Esophagus muscularis mucosa (tissue), 3 donors: ENCODE results near the gene BEST2.

Experiments used
- CTCF ChIP-seq, 3 experiments: fragments of 200-600 bp in 2 of 3; fragments of 450-650 bp in 1 of 3; sonication (generic) in 2 of 3; IDR thresholded peaks; one replicate each; pipeline ENCODE4 v1.5.1; 2017 to 2019; ENCODE audit warnings: antibody characterized with exemption in 3 of 3, mild to moderate bottlenecking in 2 of 3, moderate library complexity in 1 of 3
- POLR2A ChIP-seq: fragments of 450-650 bp; IDR thresholded peaks from one replicate; pipeline ENCODE4 v1.6.1; 2017; ENCODE audit warnings: antibody characterized with exemption, moderate library complexity, mild to moderate bottlenecking, low read depth

- TF ChIP-seq CTCF (IDR thresholded peaks at IDR 0.05) (no peak), POLR2A (no peak)
Measured at GRCh38 chr19:12715102-12715501, 36.5 kb upstream of the BEST2 start.
